Mononuclear cell (primary cell): ENCODE data around the gene PLA2G4A. TPM values are rescaled to one million over a fixed set of nuclear protein-coding genes. Genes with fewer than 3 reads are reported as not detected.
"Not testable (repeated sequence)": the region's sequence is repeated elsewhere in the genome, so short reads cannot be mapped to it uniquely, and the experiment has no call there.

Experiments used
- H3K27me3 ChIP-seq: 2 replicates; pipeline ENCODE4 v1.6.0; 2011; ENCODE audit warnings: low read length, control low read depth; ENCODE audit not compliant: insufficient read depth
- H3K4me1 ChIP-seq: 2 replicates; pipeline ENCODE4 v1.5.1; 2011; ENCODE audit warnings: mild to moderate bottlenecking, low read length, control low read depth; ENCODE audit not compliant: insufficient read depth
- H3K4me3 ChIP-seq: 2 replicates; pipeline ENCODE4 v1.5.1; 2011; ENCODE audit warnings: mild to moderate bottlenecking, low read length, moderate library complexity
- H3K9me3 ChIP-seq: 2 replicates; pipeline ENCODE4 v1.5.1; 2011; ENCODE audit warnings: low read depth, mild to moderate bottlenecking, control low read depth, low read length
- total RNA-seq: library from RNA; depleted of rRNA; stranded (reverse); fragments of >200 nt; gene quantifications from one replicate; pipeline ENCODE4 v1.2.3, GENCODE V29; 2012

The PLA2G4A gene
- total RNA-seq, 1 donor, result 2.2 TPM

- Histone ChIP-seq H3K9me3 (no peaks in the 10 kb centered on the region), H3K4me1 (no peaks in the 10 kb centered on the region), H3K27me3 (no peaks in the 10 kb centered on the region), H3K4me3 (no peak overlapping the region)
Measured at GRCh38 chr1:186903374-186904136, 74.8 kb downstream of the PLA2G4A start.

DNA sequence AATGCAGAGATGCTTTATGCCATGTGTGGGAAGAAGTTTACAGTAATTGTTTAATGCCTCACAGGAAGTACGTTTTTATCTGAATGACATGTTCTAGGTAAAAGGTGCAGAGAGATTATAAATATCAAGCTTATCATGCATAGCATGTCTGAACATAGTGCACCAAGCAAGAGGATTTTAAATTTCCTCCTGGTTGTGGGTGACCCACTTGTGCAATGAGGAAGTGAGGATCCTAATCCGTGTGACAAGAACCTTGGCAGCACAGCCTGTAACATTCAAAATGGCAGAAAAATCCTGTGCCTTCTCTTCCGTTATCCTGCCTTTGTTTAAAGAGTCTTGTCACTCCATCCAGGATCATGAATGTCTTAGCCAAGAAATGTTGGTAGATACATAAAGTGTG, 75.6 kb downstream of the PLA2G4A start:
- Histone ChIP-seq H3K4me1 (no peaks in the 10 kb centered on the region), H3K27me3 (no peaks in the 10 kb centered on the region), H3K4me3 (no peak overlapping the region), H3K9me3 (no peaks in the 10 kb centered on the region)

DNA sequence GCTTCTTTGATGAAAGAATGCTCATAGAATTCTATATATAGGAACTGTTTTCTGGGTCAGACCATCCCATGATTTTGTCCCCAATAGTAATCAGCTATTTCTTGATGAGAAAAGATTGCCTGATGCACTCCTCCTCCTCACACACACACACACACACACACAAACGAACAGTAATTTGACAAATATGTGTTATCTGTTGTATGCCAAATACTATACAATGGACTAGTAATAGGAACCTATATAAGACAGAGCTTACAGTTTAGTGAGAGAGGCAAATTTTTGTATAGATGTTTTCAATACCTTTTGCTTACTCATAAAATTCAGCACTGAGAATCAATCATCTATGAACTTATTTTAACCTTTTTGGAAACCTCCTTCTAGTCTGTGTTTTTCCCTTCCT, 76.8 kb downstream of the PLA2G4A start:
- no peaks in the 10 kb centered on the region for H3K9me3 ChIP-seq
- no peaks in the 10 kb centered on the region for H3K4me1 ChIP-seq
- H3K27me3 ChIP-seq, result no peaks in the 10 kb centered on the region
- H3K4me3 ChIP-seq, result no peak overlapping the region

- H3K4me1 ChIP-seq, result no peaks in the 10 kb centered on the region
- H3K4me3 ChIP-seq, result no peak overlapping the region
- H3K9me3 ChIP-seq, result no peaks in the 10 kb centered on the region
- H3K27me3 ChIP-seq, result no peaks in the 10 kb centered on the region
Measured at GRCh38 chr1:186915555-186915954, 86.8 kb downstream of the PLA2G4A start.

- H3K4me3 ChIP-seq, H3K9me3 ChIP-seq, H3K27me3 ChIP-seq, H3K4me1 ChIP-seq: not testable (repeated sequence)
Measured at GRCh38 chr1:186917106-186917786, 88.5 kb downstream of the PLA2G4A start.

- H3K4me1 ChIP-seq, H3K4me3 ChIP-seq, H3K27me3 ChIP-seq, H3K9me3 ChIP-seq: not testable (repeated sequence)
Measured at GRCh38 chr1:186921386-186921785, 92.6 kb downstream of the PLA2G4A start.

DNA sequence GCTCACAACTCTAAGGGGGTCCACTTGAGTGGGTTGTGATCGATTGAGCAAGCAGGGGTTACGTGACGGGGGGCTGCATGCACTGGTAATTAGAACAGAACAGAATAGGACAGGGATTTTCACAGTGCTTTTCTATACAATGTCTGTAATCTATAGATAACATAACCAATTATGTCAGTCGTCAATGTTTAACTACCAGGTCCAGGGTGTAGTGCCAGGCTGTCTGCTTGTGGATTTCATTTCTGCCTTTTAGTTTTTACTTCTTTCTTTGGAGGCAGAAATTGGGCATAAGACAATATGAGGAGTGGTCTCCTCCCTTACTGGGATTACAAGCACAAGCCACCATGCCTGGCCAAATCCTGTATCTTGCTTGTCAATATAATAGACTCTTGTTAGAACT, 94.1 kb downstream of the PLA2G4A start:
- H3K4me1 ChIP-seq, H3K9me3 ChIP-seq: not testable (repeated sequence)

GRCh38 chr1:186923486-186923885, 94.7 kb downstream of the PLA2G4A start:
- Histone ChIP-seq H3K9me3 (no peaks in the 10 kb centered on the region), H3K4me1 (no peaks in the 10 kb centered on the region), H3K4me3 (no peak overlapping the region), H3K27me3 (no peaks in the 10 kb centered on the region)

More for the DNA sequence above, 94.1 kb downstream of the PLA2G4A start:
- not testable (repeated sequence) for H3K27me3 ChIP-seq, H3K4me3 ChIP-seq

- no peaks in the 10 kb centered on the region for H3K27me3 ChIP-seq
- H3K4me3 ChIP-seq, result no peak overlapping the region
- H3K9me3 ChIP-seq, result no peaks in the 10 kb centered on the region
- H3K4me1 ChIP-seq, result no peaks in the 10 kb centered on the region
Measured at GRCh38 chr1:186925881-186926669, 97.3 kb downstream of the PLA2G4A start.

- Histone ChIP-seq H3K4me1 (no peaks in the 10 kb centered on the region), H3K4me3 (no peak overlapping the region), H3K27me3 (no peaks in the 10 kb centered on the region), H3K9me3 (no peaks in the 10 kb centered on the region)
Measured at GRCh38 chr1:186927884-186928283, 99.1 kb downstream of the PLA2G4A start.

- Histone ChIP-seq H3K4me3 (no peak overlapping the region), H3K27me3 (no peaks in the 10 kb centered on the region), H3K4me1 (no peaks in the 10 kb centered on the region), H3K9me3 (no peaks in the 10 kb centered on the region)
Measured at GRCh38 chr1:186930238-186930637, 101.5 kb downstream of the PLA2G4A start.

DNA sequence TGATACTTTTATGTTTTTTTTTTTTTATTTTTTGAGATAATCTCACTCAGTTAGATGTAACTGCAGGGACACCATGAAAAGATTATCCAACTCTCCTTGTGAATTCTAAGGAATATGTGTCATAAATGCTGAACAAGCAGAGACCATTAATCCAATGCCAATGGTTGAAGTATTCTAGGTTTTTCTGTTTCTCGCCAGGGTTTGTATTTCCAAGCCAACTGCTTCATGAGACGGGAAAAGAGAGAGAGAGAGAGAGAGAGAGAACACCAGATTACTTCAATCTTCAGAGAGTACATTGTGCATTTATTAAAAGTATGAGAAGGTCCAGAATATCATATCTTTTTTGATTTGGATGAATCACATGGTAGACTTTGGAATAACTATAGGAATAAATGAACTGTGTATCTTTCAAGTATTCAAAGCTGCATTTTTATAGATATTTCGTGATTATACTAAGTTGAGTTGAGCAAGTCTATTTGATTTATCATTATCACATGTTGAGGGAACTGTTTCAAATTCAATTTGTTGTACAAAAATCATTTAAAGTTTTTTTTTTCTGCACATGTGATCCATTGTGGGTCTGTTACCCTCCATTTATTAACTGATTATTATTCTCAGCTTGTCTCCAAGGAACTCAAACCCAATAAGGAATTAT, 108.4 kb downstream of the PLA2G4A start:
- Histone ChIP-seq H3K4me3 (no peak overlapping the region), H3K9me3 (no peaks in the 10 kb centered on the region), H3K27me3 (no peaks in the 10 kb centered on the region), H3K4me1 (no peaks in the 10 kb centered on the region)

- Histone ChIP-seq H3K27me3 (no peaks in the 10 kb centered on the region), H3K4me1 (no peaks in the 10 kb centered on the region), H3K9me3 (no peaks in the 10 kb centered on the region), H3K4me3 (no peak overlapping the region)
Measured at GRCh38 chr1:186943891-186944686, 115.3 kb downstream of the PLA2G4A start.

- H3K4me3 ChIP-seq, result no peak overlapping the region
- H3K4me1 ChIP-seq, result no peaks in the 10 kb centered on the region
- no peaks in the 10 kb centered on the region for H3K27me3 ChIP-seq
Measured at GRCh38 chr1:186945146-186945545, 116.4 kb downstream of the PLA2G4A start.

More at GRCh38 chr1:186945146-186945545, 116.4 kb downstream of the PLA2G4A start:
- no peaks in the 10 kb centered on the region for H3K9me3 ChIP-seq
